ENCODE data around the gene CCNYL1.

GRCh38 chr2:207683438-207683837 is 28.0 kb upstream of the CCNYL1 start:
- TF ChIP-seq POLR2AphosphoS5 (IDR thresholded peaks at IDR 0.05) (no peak), CTCF (IDR thresholded peaks at IDR 0.05) (no peak)

Data from transverse colon (tissue), 4 donors.